ENCODE data around the gene GAS7.

DNA sequence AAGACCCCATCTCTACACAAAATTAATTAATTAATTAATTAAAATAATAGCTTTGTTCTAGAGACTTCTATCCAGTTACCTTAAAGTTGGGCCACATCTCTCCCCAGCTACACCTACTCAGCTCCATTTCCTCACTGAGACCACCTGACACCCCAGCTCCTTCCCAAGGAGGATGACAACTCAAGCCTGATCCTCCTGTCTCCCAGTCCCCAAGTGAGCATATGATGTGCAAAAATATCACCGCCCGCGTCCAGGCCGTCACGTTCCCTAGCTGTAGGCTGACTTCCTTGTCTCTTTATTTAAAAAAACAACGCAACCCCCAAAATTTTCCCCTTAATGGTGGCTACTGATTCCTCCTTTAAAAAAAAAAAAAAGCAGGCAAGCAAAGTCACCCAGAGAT, 173.2 kb downstream of the GAS7 start:
- TF ChIP-seq, protein P1, sequence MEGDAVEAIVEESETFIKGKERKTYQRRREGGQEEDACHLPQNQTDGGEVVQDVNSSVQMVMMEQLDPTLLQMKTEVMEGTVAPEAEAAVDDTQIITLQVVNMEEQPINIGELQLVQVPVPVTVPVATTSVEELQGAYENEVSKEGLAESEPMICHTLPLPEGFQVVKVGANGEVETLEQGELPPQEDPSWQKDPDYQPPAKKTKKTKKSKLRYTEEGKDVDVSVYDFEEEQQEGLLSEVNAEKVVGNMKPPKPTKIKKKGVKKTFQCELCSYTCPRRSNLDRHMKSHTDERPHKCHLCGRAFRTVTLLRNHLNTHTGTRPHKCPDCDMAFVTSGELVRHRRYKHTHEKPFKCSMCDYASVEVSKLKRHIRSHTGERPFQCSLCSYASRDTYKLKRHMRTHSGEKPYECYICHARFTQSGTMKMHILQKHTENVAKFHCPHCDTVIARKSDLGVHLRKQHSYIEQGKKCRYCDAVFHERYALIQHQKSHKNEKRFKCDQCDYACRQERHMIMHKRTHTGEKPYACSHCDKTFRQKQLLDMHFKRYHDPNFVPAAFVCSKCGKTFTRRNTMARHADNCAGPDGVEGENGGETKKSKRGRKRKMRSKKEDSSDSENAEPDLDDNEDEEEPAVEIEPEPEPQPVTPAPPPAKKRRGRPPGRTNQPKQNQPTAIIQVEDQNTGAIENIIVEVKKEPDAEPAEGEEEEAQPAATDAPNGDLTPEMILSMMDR (IDR thresholded peaks at IDR 0.05), result no peak
- no peak for TF ChIP-seq POLR2A (IDR thresholded peaks at IDR 0.05)
- TF ChIP-seq POLR2AphosphoS5 (IDR thresholded peaks at IDR 0.05), result no peak
- TF ChIP-seq EP300 (IDR thresholded peaks at IDR 0.05), result no peak
